Activated CD4-positive, alpha-beta T cell treated with anti-CD3 and anti-CD28 coated beads, Interleukin-2, amount 10 ng/mL, durations not matched to agents 7 days and 5 days (primary cell): ENCODE measurements around the gene WWOX. TPM values are rescaled to one million over a fixed set of nuclear protein-coding genes. Genes with fewer than 3 reads are reported as not detected.

Experiments
- CTCF ChIA-PET: fragments of 350-600 bp; sonication (Branson Sonifier 250); formaldehyde crosslinking; loops from one replicate; lab custom pipeline; 2021; ENCODE audit warnings: antibody characterized with exemption; lab: Charles Lee
- POLR2A ChIA-PET: fragments of 350-600 bp; sonication (Branson Sonifier 250); formaldehyde crosslinking; loops from one replicate; lab custom pipeline; 2021; ENCODE audit warnings: antibody characterized with exemption; lab: Charles Lee
- DNase-seq: peaks from one replicate; pipeline ENCODE4 v3.0.0-alpha.2; 2020
- H3K27ac Mint-ChIP-seq: one replicate; pipeline ENCODE4 v1.8.0; 2021; ENCODE audit warnings: mild to moderate bottlenecking, moderate library complexity, mixed read lengths
- H3K27me3 Mint-ChIP-seq: one replicate; pipeline ENCODE4 v1.8.0; 2021; ENCODE audit warnings: mixed read lengths
- H3K36me3 Mint-ChIP-seq: one replicate; pipeline ENCODE4 v1.8.0; 2021; ENCODE audit warnings: low read depth, mixed read lengths
- H3K4me1 Mint-ChIP-seq: one replicate; pipeline ENCODE4 v1.8.0; 2021; ENCODE audit warnings: mixed read lengths
- H3K4me3 Mint-ChIP-seq: one replicate; pipeline ENCODE4 v1.8.0; 2021; ENCODE audit warnings: mild to moderate bottlenecking, moderate library complexity, mixed read lengths
- H3K9me3 Mint-ChIP-seq: one replicate; pipeline ENCODE4 v1.8.0; 2021; ENCODE audit warnings: mixed read lengths
- total RNA-seq, 2 experiments: library from RNA; stranded (reverse); gene quantifications; one replicate each; pipeline ENCODE4 v1.2.3, GENCODE V29; 2021

WWOX gene
- total RNA-seq, 2 experiments from 2014 or later, result 22.2 to 28.9 TPM

GRCh38 chr16:78528265-78528664 is 428.8 kb downstream of the WWOX start:
- Mint-ChIP-seq H3K27ac (no peak overlapping the region), H3K27me3 (no peaks in the 10 kb centered on the region), H3K9me3 (no peaks in the 10 kb centered on the region), H3K4me3 (no peak overlapping the region), H3K36me3 (no peaks in the 10 kb centered on the region), H3K4me1 (no peaks in the 10 kb centered on the region)
- ChIA-PET CTCF (interaction anchor here (0.8 kb wide), 1 partner anchor 13 kb away, joined by 4 read pairs; no protein-coding TSS in a partner anchor), POLR2A (no interaction called here)
- DNase-seq, result no peak

DNA sequence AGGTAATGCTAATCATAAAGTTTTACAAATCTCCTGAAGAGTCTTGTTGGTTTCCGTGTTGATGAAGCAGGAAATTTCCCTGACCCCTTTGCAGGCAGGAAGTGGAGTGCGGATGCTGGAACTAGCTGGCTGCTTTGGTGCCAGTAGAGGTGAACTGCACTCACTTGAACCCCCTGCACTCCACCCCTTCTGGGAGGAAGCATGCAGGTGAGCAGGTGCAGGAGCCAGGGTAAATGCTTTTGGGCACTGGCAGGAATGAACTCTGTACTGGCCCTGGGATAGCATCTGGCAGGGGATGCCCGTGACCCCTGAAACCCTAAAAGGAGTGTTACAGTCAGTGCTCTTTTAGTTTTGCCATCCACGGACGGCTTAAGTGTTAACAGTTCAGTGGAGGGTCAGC is 430.4 kb downstream of the WWOX start:
- peaks cover 2% of the 10 kb centered on the region for H3K9me3 Mint-ChIP-seq
- ChIA-PET POLR2A (no interaction called here), CTCF (no interaction called here)
- no peaks in the 10 kb centered on the region for H3K4me1 Mint-ChIP-seq
- no peak overlapping the region for H3K27ac Mint-ChIP-seq
- no peak for DNase-seq
- no peaks in the 10 kb centered on the region for H3K36me3 Mint-ChIP-seq
- no peaks in the 10 kb centered on the region for H3K27me3 Mint-ChIP-seq
- H3K4me3 Mint-ChIP-seq, result no peak overlapping the region

DNA sequence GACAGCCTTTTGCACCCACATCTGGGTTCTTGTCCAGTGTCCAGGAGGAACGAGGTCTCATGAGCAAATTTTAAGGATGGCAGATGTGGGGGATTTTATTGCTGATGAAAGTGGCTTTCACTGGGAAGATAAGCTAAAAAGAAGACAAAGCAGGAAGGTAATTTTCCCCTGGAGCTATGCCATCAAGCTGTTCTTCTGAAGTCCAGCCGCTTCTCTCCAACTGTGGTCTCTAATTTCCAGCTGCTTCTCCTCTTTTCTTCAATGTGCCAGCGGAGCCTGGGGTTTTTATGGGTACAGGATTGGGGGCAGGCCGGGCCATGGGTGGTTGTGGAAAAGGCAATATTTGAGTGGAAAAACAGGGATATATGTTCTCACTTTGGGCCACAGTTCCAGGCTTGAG is 430.8 kb downstream of the WWOX start:
- POLR2A ChIA-PET, result no interaction called here
- DNase-seq, result no peak
- Mint-ChIP-seq H3K4me3 (no peak overlapping the region), H3K27ac (no peak overlapping the region), H3K36me3 (no peaks in the 10 kb centered on the region), H3K4me1 (no peaks in the 10 kb centered on the region), H3K9me3 (peaks cover 2% of the 10 kb centered on the region), H3K27me3 (no peaks in the 10 kb centered on the region)
- CTCF ChIA-PET, result no interaction called here

DNA sequence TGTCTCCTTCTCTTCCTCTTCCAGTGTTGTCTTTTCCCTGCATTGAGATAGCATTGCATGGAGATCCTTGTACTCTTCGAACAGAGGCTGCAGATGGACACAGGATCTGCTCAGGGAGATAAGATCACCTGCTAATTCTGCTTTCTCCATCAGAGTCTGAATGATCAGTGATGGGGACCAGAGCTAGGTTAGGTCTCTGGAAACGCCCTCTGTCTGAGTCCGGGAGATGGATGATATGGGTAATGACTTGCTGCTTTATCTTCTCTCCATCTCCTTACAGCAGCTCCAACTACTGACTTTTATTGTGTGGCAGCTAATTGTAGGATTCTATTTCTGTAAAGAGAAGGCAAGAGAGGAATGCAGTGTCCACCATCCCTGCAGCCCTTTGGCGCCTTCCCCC is 435.6 kb downstream of the WWOX start:
- H3K27me3 Mint-ChIP-seq, result no peaks in the 10 kb centered on the region

DNA sequence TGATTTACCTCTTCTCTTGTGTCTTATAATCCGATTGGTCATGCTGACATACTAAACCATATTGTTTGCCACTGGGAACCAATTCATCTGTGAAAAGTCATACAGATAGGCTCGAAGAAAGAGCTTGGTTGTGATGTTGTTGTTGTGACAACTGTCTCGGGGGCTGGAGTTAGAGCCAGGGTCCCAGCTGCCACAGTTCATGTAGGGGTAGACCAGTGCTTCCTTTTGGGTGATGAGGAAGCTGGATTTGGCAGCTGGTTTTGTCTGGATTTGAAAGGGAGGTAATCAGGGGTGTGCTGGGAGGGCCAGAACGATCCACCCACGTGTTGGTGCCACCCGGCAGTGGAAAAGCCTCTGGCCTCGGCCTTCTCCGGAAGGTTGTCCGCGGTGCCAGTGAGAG is 438.1 kb downstream of the WWOX start:
- no peak for DNase-seq
- CTCF ChIA-PET, result interaction anchor here (0.5 kb wide), 1 partner anchor 80 kb away, joined by 3 read pairs; no protein-coding TSS in a partner anchor
- H3K36me3 Mint-ChIP-seq, result no peaks in the 10 kb centered on the region
- H3K27ac Mint-ChIP-seq, result no peak overlapping the region
- H3K27me3 Mint-ChIP-seq, result no peaks in the 10 kb centered on the region
- no peaks in the 10 kb centered on the region for H3K4me1 Mint-ChIP-seq
- peaks cover 2% of the 10 kb centered on the region for H3K9me3 Mint-ChIP-seq
- POLR2A ChIA-PET, result no interaction called here
- no peak overlapping the region for H3K4me3 Mint-ChIP-seq

More for the DNA sequence above, 435.6 kb downstream of the WWOX start:
- DNase-seq, result no peak
- CTCF ChIA-PET, result no interaction called here
- H3K36me3 Mint-ChIP-seq, result no peaks in the 10 kb centered on the region
- no peak overlapping the region for H3K27ac Mint-ChIP-seq
- peaks cover 2% of the 10 kb centered on the region for H3K9me3 Mint-ChIP-seq
- POLR2A ChIA-PET, result no interaction called here
- no peaks in the 10 kb centered on the region for H3K4me1 Mint-ChIP-seq
- H3K4me3 Mint-ChIP-seq, result no peak overlapping the region

- Mint-ChIP-seq H3K9me3 (peaks cover 2% of the 10 kb centered on the region), H3K36me3 (no peaks in the 10 kb centered on the region), H3K27me3 (no peaks in the 10 kb centered on the region), H3K4me3 (no peak overlapping the region), H3K4me1 (no peaks in the 10 kb centered on the region), H3K27ac (no peak overlapping the region)
- POLR2A ChIA-PET, result no interaction called here
- DNase-seq, result no peak
- CTCF ChIA-PET, result interaction anchor here (0.5 kb wide), 1 partner anchor 81 kb away, joined by 3 read pairs; no protein-coding TSS in a partner anchor
Observed at GRCh38 chr16:78538292-78538691, 438.8 kb downstream of the WWOX start.

- Mint-ChIP-seq H3K4me3 (no peak overlapping the region), H3K27ac (no peak overlapping the region), H3K27me3 (no peaks in the 10 kb centered on the region), H3K36me3 (no peaks in the 10 kb centered on the region), H3K4me1 (no peaks in the 10 kb centered on the region), H3K9me3 (no peaks in the 10 kb centered on the region)
- DNase-seq, result no peak
- ChIA-PET POLR2A (no interaction called here), CTCF (no interaction called here)
Observed at GRCh38 chr16:78538919-78539318, 439.5 kb downstream of the WWOX start.

DNA sequence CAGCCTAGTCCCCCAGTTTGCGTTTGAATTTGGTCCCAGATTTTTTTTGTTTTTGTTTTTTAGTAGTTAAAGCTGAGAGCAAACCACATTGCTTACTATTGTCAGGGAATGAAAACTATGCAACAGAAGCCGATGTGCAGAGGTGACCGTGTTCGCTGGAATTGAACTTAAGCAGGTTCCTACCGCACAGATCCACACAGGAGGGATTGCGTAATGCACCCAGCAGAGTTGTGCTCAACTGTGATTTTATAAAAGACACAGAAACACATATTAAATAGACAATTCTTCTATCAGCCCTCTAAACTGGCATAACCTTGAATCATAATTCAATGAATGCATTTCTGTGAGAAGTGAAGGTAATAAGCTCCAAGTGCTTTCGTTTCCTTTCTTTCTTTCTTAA is 443.0 kb downstream of the WWOX start:
- CTCF ChIA-PET, result no interaction called here
- H3K27me3 Mint-ChIP-seq, result no peaks in the 10 kb centered on the region

GRCh38 chr16:78543023-78543422 is 443.6 kb downstream of the WWOX start:
- H3K36me3 Mint-ChIP-seq, result no peaks in the 10 kb centered on the region
- no peak overlapping the region for H3K27ac Mint-ChIP-seq
- ChIA-PET CTCF (no interaction called here), POLR2A (no interaction called here)
- no peak for DNase-seq
- H3K4me3 Mint-ChIP-seq, result no peak overlapping the region
- no peaks in the 10 kb centered on the region for H3K9me3 Mint-ChIP-seq
- H3K27me3 Mint-ChIP-seq, result no peaks in the 10 kb centered on the region
- H3K4me1 Mint-ChIP-seq, result no peaks in the 10 kb centered on the region

More for the DNA sequence above, 443.0 kb downstream of the WWOX start:
- no peak for DNase-seq
- Mint-ChIP-seq H3K9me3 (no peaks in the 10 kb centered on the region), H3K4me3 (no peak overlapping the region), H3K4me1 (no peaks in the 10 kb centered on the region), H3K36me3 (no peaks in the 10 kb centered on the region), H3K27ac (no peak overlapping the region)
- POLR2A ChIA-PET, result no interaction called here

DNA sequence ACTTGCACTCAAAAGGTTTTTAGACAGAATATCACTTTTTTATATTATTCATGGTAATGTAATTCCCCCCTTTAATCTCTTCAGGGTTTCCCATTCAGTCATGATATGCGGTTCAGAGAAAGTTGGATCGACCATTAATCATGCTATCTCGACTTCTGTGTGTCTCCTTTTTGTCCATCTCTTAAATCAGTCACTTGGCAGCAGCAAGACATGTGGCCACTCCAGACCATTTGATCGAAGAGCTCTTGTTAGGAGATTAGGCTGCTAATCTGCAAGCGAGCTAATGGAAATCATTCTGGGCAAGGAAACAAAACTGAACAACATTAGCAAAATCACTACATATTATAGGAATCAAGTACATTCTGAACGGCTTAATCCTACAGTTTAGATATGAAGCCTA is 449.9 kb downstream of the WWOX start:
- no peaks in the 10 kb centered on the region for H3K27me3 Mint-ChIP-seq
- H3K27ac Mint-ChIP-seq, result no peak overlapping the region
- CTCF ChIA-PET, result no interaction called here
- no peaks in the 10 kb centered on the region for H3K9me3 Mint-ChIP-seq
- POLR2A ChIA-PET, result interaction anchor here (0.7 kb wide), 1 partner anchor 1776 kb away, joined by 4 read pairs; no protein-coding TSS in a partner anchor
- no peaks in the 10 kb centered on the region for H3K4me1 Mint-ChIP-seq
- H3K36me3 Mint-ChIP-seq, result no peaks in the 10 kb centered on the region
- no peak for DNase-seq
- H3K4me3 Mint-ChIP-seq, result no peak overlapping the region

GRCh38 chr16:78551487-78552085 is 452.1 kb downstream of the WWOX start:
- ChIA-PET POLR2A (no interaction called here), CTCF (no interaction called here)
- Mint-ChIP-seq H3K9me3 (no peaks in the 10 kb centered on the region), H3K4me3 (no peak overlapping the region), H3K27me3 (no peaks in the 10 kb centered on the region), H3K4me1 (no peaks in the 10 kb centered on the region), H3K27ac (no peak overlapping the region), H3K36me3 (no peaks in the 10 kb centered on the region)
- no peak for DNase-seq

DNA sequence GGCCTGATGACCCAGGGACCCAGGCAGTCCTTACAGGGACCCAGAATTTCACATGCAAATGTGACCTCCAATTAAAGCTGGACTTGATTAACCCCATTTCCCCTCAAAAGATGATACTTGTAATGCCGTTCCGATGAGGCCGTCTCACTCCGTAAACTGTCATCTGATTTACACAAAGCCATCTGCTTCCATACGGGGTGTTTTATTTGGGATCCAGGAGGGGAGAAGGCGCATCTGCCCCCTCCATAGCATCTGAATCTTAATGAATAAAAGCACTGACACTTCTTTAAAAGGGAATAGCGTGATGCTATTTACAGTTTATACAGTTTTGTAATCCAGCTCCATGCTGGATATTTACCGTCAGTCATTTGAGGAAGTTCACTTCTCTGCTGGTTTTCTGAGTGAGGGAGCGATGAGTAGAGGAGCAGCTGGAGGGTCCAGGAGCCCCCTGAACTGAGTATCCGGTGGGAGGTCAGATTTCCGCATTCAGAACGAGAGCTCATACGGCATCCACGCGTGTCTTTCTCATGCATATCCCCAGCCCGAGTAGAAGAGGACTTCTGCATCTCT is 452.7 kb downstream of the WWOX start:
- no peak overlapping the region for H3K4me3 Mint-ChIP-seq
- ChIA-PET CTCF (no interaction called here), POLR2A (no interaction called here)
- H3K27ac Mint-ChIP-seq, result no peak overlapping the region
- no peaks in the 10 kb centered on the region for H3K4me1 Mint-ChIP-seq
- H3K36me3 Mint-ChIP-seq, result no peaks in the 10 kb centered on the region
- no peaks in the 10 kb centered on the region for H3K9me3 Mint-ChIP-seq
- no peak for DNase-seq
- no peaks in the 10 kb centered on the region for H3K27me3 Mint-ChIP-seq

GRCh38 chr16:78552716-78553115 is 453.3 kb downstream of the WWOX start:
- ChIA-PET CTCF (no interaction called here), POLR2A (no interaction called here)
- Mint-ChIP-seq H3K36me3 (no peaks in the 10 kb centered on the region), H3K27ac (no peak overlapping the region), H3K4me3 (no peak overlapping the region), H3K9me3 (no peaks in the 10 kb centered on the region), H3K27me3 (no peaks in the 10 kb centered on the region), H3K4me1 (no peaks in the 10 kb centered on the region)
- DNase-seq, result no peak
